NCI-H1694 (cell line): Measurements from ENCODE around the gene SLC2A6.

ENCODE experiments used
- DNase-seq: peaks from one replicate; lab custom pipeline; 2025; lab: John Stamatoyannopoulos, UW

The SLC2A6 gene

GRCh38 chr9:133496861-133497842, 18.3 kb upstream of the SLC2A6 start:
- DNase-seq: no peak

- DNase-seq: no peak
Measured at GRCh38 chr9:133495327-133496293, 16.7 kb upstream of the SLC2A6 start.

- DNase-seq: no peak
Measured at GRCh38 chr9:133494636-133495326, 15.9 kb upstream of the SLC2A6 start.

- DNase-seq: no peak
Measured at GRCh38 chr9:133493845-133494540, 15.1 kb upstream of the SLC2A6 start.

GRCh38 chr9:133493428-133493827, 14.5 kb upstream of the SLC2A6 start:
- DNase-seq: no peak

- DNase-seq: peak; percentile 3
Measured at GRCh38 chr9:133492061-133493021, 13.4 kb upstream of the SLC2A6 start.

- no peak for DNase-seq
Measured at GRCh38 chr9:133491656-133491925, 12.7 kb upstream of the SLC2A6 start.

GRCh38 chr9:133490865-133491655, 12.2 kb upstream of the SLC2A6 start:
- no peak for DNase-seq

- DNase-seq: no peak
Measured at GRCh38 chr9:133490201-133490681, 11.3 kb upstream of the SLC2A6 start.

GRCh38 chr9:133489253-133490190, 10.6 kb upstream of the SLC2A6 start:
- no peak for DNase-seq

- no peak for DNase-seq
Measured at GRCh38 chr9:133488686-133489252, 9.9 kb upstream of the SLC2A6 start.

GRCh38 chr9:133487331-133487725, 8.4 kb upstream of the SLC2A6 start:
- DNase-seq: no peak

- no peak for DNase-seq
Measured at GRCh38 chr9:133485531-133486260, 6.8 kb upstream of the SLC2A6 start.

- no peak for DNase-seq
Measured at GRCh38 chr9:133484671-133485437, 6.0 kb upstream of the SLC2A6 start.

- DNase-seq: no peak
Measured at GRCh38 chr9:133483611-133484010, 4.7 kb upstream of the SLC2A6 start.
